ENCODE results near the gene RALGAPA2. TPM values are rescaled to one million over a fixed set of nuclear protein-coding genes. Genes with fewer than 3 reads are reported as not detected.

Gene RALGAPA2
- total and polyA plus RNA-seq, 2 experiments from 2014 or later = 13.1 to 43.4 TPM

DNA sequence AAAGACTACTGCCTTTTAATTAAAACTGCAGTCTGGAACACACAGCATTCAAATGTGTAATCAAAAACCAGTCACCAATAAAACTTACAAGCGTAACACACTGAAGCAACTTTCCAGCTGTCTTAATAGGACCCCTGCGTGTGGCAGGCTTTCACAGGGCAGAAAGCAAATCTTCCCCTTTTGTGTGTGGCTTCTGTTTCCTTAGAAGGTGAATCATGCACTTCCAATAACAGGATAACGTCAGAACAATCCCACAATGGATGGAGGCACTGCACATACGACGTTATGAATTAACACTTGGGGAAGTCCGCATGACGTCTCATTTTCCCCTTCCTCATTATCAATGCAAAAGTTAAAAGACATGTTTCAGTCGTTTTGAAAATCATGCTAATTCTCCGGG, 299.7 kb downstream of the RALGAPA2 start:
- no peak overlapping the region for H3K4me3 ChIP-seq
- H3K27me3 Mint-ChIP-seq (ENCODE audit: insufficient read depth, low read depth, poor library complexity) = no peaks in the 10 kb centered on the region

More for the DNA sequence above, 299.7 kb downstream of the RALGAPA2 start:
- ATAC-seq (no peak), DNase-seq (ENCODE audit: low spot score) (no peak)
- Histone ChIP-seq H3K4me1 (ENCODE audit: insufficient read depth) (peaks cover 32% of the 10 kb centered on the region), H3F3A (replicated peaks; ENCODE audit: low read depth) (no peaks in the 10 kb centered on the region; the same call in 1 of the 2 replicates), H4K20me1 (replicated peaks; ENCODE audit: insufficient read depth) (no peaks in the 10 kb centered on the region), H3K27me3 (ENCODE audit: insufficient read depth) (no peaks in the 10 kb centered on the region), H3K79me2 (replicated peaks; ENCODE audit: insufficient read depth) (no peaks in the 10 kb centered on the region), H3K27ac (ENCODE audit: low read depth) (no peak overlapping the region), H3K4me2 (no peak overlapping the region), H2AFZ (no peak overlapping the region), H3K36me3 (ENCODE audit: insufficient read depth) (no peaks in the 10 kb centered on the region), H3K9me2 (ENCODE audit: insufficient read depth) (no peaks in the 10 kb centered on the region)
- no peak overlapping the region for H3K4me3 Mint-ChIP-seq
- H3K36me3 Mint-ChIP-seq (ENCODE audit: low read depth) = no peaks in the 10 kb centered on the region
- no peak overlapping the region for H3K27ac Mint-ChIP-seq
- H3K9me3 Mint-ChIP-seq = no peaks in the 10 kb centered on the region
- TF ChIP-seq ZNF462 (CRISPR knock-in tag; IDR thresholded peaks at IDR 0.05) (no peak), ZNF331 (CRISPR knock-in tag; IDR thresholded peaks at IDR 0.05; ENCODE audit: low read depth) (no peak)
- TF ChIP-seq, protein P1, sequence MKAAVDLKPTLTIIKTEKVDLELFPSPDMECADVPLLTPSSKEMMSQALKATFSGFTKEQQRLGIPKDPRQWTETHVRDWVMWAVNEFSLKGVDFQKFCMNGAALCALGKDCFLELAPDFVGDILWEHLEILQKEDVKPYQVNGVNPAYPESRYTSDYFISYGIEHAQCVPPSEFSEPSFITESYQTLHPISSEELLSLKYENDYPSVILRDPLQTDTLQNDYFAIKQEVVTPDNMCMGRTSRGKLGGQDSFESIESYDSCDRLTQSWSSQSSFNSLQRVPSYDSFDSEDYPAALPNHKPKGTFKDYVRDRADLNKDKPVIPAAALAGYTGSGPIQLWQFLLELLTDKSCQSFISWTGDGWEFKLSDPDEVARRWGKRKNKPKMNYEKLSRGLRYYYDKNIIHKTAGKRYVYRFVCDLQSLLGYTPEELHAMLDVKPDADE (IDR thresholded peaks at IDR 0.05) = no peak
- H3K4me1 Mint-ChIP-seq = peaks cover 62% of the 10 kb centered on the region
